ENCODE data around the gene HTR1A.

DNA sequence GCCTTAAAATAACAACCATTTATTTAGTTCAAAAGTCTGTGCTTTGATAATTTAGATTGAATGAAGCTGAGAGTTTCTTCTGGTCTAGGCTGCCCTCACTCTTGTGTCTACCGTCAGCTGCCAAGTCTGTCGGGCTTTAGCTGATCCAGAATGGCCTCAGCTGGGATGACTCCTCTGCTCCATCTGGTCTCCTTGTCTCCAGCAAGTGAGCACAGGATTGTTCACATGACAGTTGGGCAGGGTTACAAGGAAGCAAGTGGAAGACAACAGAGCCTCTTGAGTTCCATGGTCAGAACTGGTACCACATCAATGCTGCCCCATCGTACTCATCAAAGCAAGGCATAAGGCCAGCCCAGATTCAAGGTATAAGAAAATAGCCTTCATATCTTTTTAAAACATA lies 9.0 kb downstream of the HTR1A start:
- TF ChIP-seq, protein P1, sequence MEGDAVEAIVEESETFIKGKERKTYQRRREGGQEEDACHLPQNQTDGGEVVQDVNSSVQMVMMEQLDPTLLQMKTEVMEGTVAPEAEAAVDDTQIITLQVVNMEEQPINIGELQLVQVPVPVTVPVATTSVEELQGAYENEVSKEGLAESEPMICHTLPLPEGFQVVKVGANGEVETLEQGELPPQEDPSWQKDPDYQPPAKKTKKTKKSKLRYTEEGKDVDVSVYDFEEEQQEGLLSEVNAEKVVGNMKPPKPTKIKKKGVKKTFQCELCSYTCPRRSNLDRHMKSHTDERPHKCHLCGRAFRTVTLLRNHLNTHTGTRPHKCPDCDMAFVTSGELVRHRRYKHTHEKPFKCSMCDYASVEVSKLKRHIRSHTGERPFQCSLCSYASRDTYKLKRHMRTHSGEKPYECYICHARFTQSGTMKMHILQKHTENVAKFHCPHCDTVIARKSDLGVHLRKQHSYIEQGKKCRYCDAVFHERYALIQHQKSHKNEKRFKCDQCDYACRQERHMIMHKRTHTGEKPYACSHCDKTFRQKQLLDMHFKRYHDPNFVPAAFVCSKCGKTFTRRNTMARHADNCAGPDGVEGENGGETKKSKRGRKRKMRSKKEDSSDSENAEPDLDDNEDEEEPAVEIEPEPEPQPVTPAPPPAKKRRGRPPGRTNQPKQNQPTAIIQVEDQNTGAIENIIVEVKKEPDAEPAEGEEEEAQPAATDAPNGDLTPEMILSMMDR (IDR thresholded peaks at IDR 0.05), result no peak
- TF ChIP-seq POLR2A (IDR thresholded peaks at IDR 0.05) (no peak), EP300 (IDR thresholded peaks at IDR 0.05) (no peak)

Measured in ovary (tissue), 3 donors.